Transverse colon (tissue), 4 donors: ENCODE results near the gene FXYD5.

ENCODE experiments used
- CTCF ChIP-seq, 5 experiments: fragments of 200-600 bp in 3 of 5; fragments of 450-650 bp in 2 of 5; sonication (generic) in 3 of 5; IDR thresholded peaks; 1 replicate in 2 of 5; 2 replicates in 3 of 5; pipeline ENCODE4 v1.5.1; 2016 to 2017; ENCODE audit warnings: antibody characterized with exemption in 5 of 5, inconsistent platforms in 3 of 5, mild to moderate bottlenecking in 2 of 5, moderate library complexity in 1 of 5
- POLR2A ChIP-seq: fragments of 450-650 bp; IDR thresholded peaks from one replicate; pipeline ENCODE4 v1.6.1; 2016; ENCODE audit warnings: antibody characterized with exemption, mild to moderate bottlenecking, moderate library complexity
- POLR2AphosphoS5 ChIP-seq, 3 donors: sonication (generic); formaldehyde crosslinking; IDR thresholded peaks; one replicate each; pipeline ENCODE4 v1.6.1; 2016; ENCODE audit warnings: antibody characterized with exemption in 3 of 3

GRCh38 chr19:35117799-35118198 is 36.7 kb upstream of the FXYD5 start:
- TF ChIP-seq CTCF (IDR thresholded peaks at IDR 0.05) (no peak), POLR2A (peak; percentile 55), POLR2AphosphoS5 (IDR thresholded peaks at IDR 0.05) (peak in 2 of 3 donors; percentile 14 to 65)
